ENCODE data around the gene EIF4G1.

DNA sequence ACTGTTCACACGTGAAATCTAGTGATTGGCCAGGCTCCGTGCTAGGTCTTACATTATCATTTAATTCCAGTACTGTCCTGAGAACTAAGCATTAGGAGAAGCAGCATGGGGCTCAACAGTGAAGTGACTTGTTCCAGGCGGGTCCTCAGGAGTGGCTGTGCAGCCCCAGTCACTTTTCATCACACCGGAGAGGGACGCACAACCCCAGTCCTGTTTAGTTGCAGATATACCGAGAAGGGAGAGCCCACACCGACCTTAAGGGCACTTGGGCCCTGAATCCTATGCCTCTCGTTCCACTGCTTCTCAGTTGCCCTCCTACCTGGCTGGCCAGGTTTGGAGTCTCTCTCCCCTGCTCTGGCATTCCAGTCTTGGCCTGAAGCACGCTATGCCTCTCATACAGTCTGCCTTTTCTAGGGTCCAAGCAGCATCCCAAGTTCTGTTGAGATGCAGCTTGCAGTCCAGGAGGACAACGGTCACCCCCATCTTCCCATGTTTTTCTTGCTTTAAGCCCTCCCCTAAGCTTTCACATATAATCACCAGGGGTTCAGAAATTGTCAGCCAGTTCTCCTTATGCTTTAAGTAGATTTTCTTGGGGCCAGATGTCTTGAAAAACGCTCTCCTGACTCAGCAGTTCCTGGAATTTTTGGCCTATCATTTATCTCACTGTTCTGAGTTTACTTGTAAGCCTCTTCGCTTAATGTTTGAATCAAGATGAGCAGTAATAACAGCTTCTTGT, 33.1 kb downstream of the EIF4G1 start:
- TF ChIP-seq CTCF (IDR thresholded peaks at IDR 0.05) (no peak), POLR2A (IDR thresholded peaks at IDR 0.05) (no peak)
